ENCODE results near the gene OR14A2.
"Not testable (repeated sequence)": the region's sequence is repeated elsewhere in the genome, so short reads cannot be mapped to it uniquely, and the experiment has no call there.

The OR14A2 gene

GRCh38 chr1:247748041-247748440, at the start of gene OR14A2:
Gene OR14A2, minus strand, starts transcription at chr1:247748141.
- H3K4me3 Mint-ChIP-seq: no peak within 1 kb of the TSS
- H3K4me1 Mint-ChIP-seq: no peaks in the 10 kb centered on the region
- ATAC-seq (ENCODE audit: low read depth): no peak
- DNase-seq (ENCODE audit: low spot score in 2 of 2): no peak
- H3K27me3 Mint-ChIP-seq: no peaks in the 10 kb centered on the region
- peaks cover 10% of the 10 kb centered on the region for H3K9me3 Mint-ChIP-seq
- no peak within 1 kb of the TSS for H3K27ac Mint-ChIP-seq
- H3K36me3 Mint-ChIP-seq: no peaks in the 10 kb centered on the region

- no peak for ATAC-seq (ENCODE audit: low read depth)
- peaks cover 3% of the 10 kb centered on the region for H3K9me3 Mint-ChIP-seq
Measured at GRCh38 chr1:247797518-247797917, 49.6 kb upstream of the OR14A2 start.

GRCh38 chr1:247769603-247770002, 21.7 kb upstream of the OR14A2 start:
- H3K4me3 Mint-ChIP-seq: no peak overlapping the region
- H3K36me3 Mint-ChIP-seq: no peaks in the 10 kb centered on the region
- ATAC-seq (ENCODE audit: low read depth) (no peak), DNase-seq (ENCODE audit: low spot score in 2 of 2) (no peak)
- H3K27ac Mint-ChIP-seq: no peak overlapping the region
- H3K4me1 Mint-ChIP-seq: no peaks in the 10 kb centered on the region
- H3K27me3 Mint-ChIP-seq: no peaks in the 10 kb centered on the region
- H3K9me3 Mint-ChIP-seq: no peaks in the 10 kb centered on the region

More at GRCh38 chr1:247797518-247797917, 49.6 kb upstream of the OR14A2 start:
- peaks cover 3% of the 10 kb centered on the region for H3K27me3 Mint-ChIP-seq
- no peaks in the 10 kb centered on the region for H3K4me1 Mint-ChIP-seq
- DNase-seq (ENCODE audit: low spot score in 2 of 2): no peak
- H3K36me3 Mint-ChIP-seq: no peaks in the 10 kb centered on the region
- no peak overlapping the region for H3K4me3 Mint-ChIP-seq
- no peak overlapping the region for H3K27ac Mint-ChIP-seq

GRCh38 chr1:247760456-247760855, 12.5 kb upstream of the OR14A2 start, which contains the start of gene OR1C1:
Gene OR1C1, minus strand, starts transcription at chr1:247760556. Its CDS starts 2,150 bp downstream, at chr1:247758406.
- Mint-ChIP-seq H3K4me1 (no peaks in the 10 kb centered on the region), H3K27ac (no peak within 1 kb of the TSS), H3K36me3 (no peaks in the 10 kb centered on the region), H3K9me3 (peaks cover 4% of the 10 kb centered on the region), H3K4me3 (no peak within 1 kb of the TSS), H3K27me3 (no peaks in the 10 kb centered on the region)
- DNase-seq (ENCODE audit: low spot score in 2 of 2): no peak
- ATAC-seq (ENCODE audit: low read depth): no peak

GRCh38 chr1:247754311-247754710, 6.4 kb upstream of the OR14A2 start:
- DNase-seq (ENCODE audit: low spot score in 2 of 2); H3K4me1 Mint-ChIP-seq; ATAC-seq (ENCODE audit: low read depth); H3K27ac Mint-ChIP-seq; H3K4me3 Mint-ChIP-seq; H3K36me3 Mint-ChIP-seq; H3K27me3 Mint-ChIP-seq: not testable (repeated sequence)
- peaks cover 13% of the 10 kb centered on the region for H3K9me3 Mint-ChIP-seq

- no peak overlapping the region for H3K4me3 Mint-ChIP-seq
- no peaks in the 10 kb centered on the region for H3K27me3 Mint-ChIP-seq
- no peak overlapping the region for H3K27ac Mint-ChIP-seq
- no peaks in the 10 kb centered on the region for H3K36me3 Mint-ChIP-seq
- H3K4me1 Mint-ChIP-seq: no peaks in the 10 kb centered on the region
- DNase-seq (ENCODE audit: low spot score in 2 of 2) (no peak), ATAC-seq (ENCODE audit: low read depth) (no peak)
- H3K9me3 Mint-ChIP-seq: peaks cover 10% of the 10 kb centered on the region
Measured at GRCh38 chr1:247749870-247750269, 1.9 kb upstream of the OR14A2 start.

- ATAC-seq (ENCODE audit: low read depth) (no peak), DNase-seq (ENCODE audit: low spot score in 2 of 2) (no peak)
- Mint-ChIP-seq H3K4me3 (no peak overlapping the region), H3K9me3 (peaks cover 10% of the 10 kb centered on the region), H3K27ac (no peak overlapping the region), H3K4me1 (no peaks in the 10 kb centered on the region), H3K36me3 (no peaks in the 10 kb centered on the region), H3K27me3 (no peaks in the 10 kb centered on the region)
Measured at GRCh38 chr1:247747616-247748015, 325 bp downstream of the OR14A2 start.

- H3K36me3 Mint-ChIP-seq: no peaks in the 10 kb centered on the region
- ATAC-seq (ENCODE audit: low read depth): no peak
Measured at GRCh38 chr1:247746391-247746935, 1.5 kb downstream of the OR14A2 start.

GRCh38 chr1:247742215-247742760, 5.7 kb downstream of the OR14A2 start:
- H3K27ac Mint-ChIP-seq; H3K9me3 Mint-ChIP-seq; H3K27me3 Mint-ChIP-seq; H3K4me3 Mint-ChIP-seq; DNase-seq (ENCODE audit: low spot score in 2 of 2); ATAC-seq (ENCODE audit: low read depth); H3K4me1 Mint-ChIP-seq; H3K36me3 Mint-ChIP-seq: not testable (repeated sequence)

More at GRCh38 chr1:247746391-247746935, 1.5 kb downstream of the OR14A2 start:
- Mint-ChIP-seq H3K27ac (no peak overlapping the region), H3K4me1 (no peaks in the 10 kb centered on the region), H3K4me3 (no peak overlapping the region), H3K27me3 (no peaks in the 10 kb centered on the region), H3K9me3 (peaks cover 8% of the 10 kb centered on the region)
- no peak for DNase-seq (ENCODE audit: low spot score in 2 of 2)

GRCh38 chr1:247741756-247742155, 6.2 kb downstream of the OR14A2 start:
- DNase-seq (ENCODE audit: low spot score in 2 of 2): no peak
- no peaks in the 10 kb centered on the region for H3K36me3 Mint-ChIP-seq
- peaks cover 1% of the 10 kb centered on the region for H3K27me3 Mint-ChIP-seq
- no peaks in the 10 kb centered on the region for H3K9me3 Mint-ChIP-seq
- no peak overlapping the region for H3K4me3 Mint-ChIP-seq
- no peak overlapping the region for H3K27ac Mint-ChIP-seq
- no peak for ATAC-seq (ENCODE audit: low read depth)
- no peaks in the 10 kb centered on the region for H3K4me1 Mint-ChIP-seq

GRCh38 chr1:247740721-247741120, 7.2 kb downstream of the OR14A2 start:
- ATAC-seq (ENCODE audit: low read depth): no peak
- H3K36me3 Mint-ChIP-seq: no peaks in the 10 kb centered on the region
- H3K4me1 Mint-ChIP-seq: no peaks in the 10 kb centered on the region
- H3K27me3 Mint-ChIP-seq: peaks cover 1% of the 10 kb centered on the region
- DNase-seq (ENCODE audit: low spot score in 2 of 2): no peak
- H3K4me3 Mint-ChIP-seq: no peak overlapping the region
- H3K27ac Mint-ChIP-seq: no peak overlapping the region
- no peaks in the 10 kb centered on the region for H3K9me3 Mint-ChIP-seq

- Mint-ChIP-seq H3K4me3 (no peak within 1 kb of the TSS), H3K27ac (no peak within 1 kb of the TSS), H3K27me3 (peaks cover 3% of the 10 kb centered on the region), H3K4me1 (no peaks in the 10 kb centered on the region), H3K9me3 (no peaks in the 10 kb centered on the region), H3K36me3 (no peaks in the 10 kb centered on the region)
- no peak for DNase-seq (ENCODE audit: low spot score in 2 of 2)
- ATAC-seq (ENCODE audit: low read depth): no peak
Measured at GRCh38 chr1:247738315-247738714, 9.6 kb downstream of the OR14A2 start, which contains the start of gene OR14K1. Gene OR14K1, plus strand, starts transcription at chr1:247738615. Its CDS starts 0 bp downstream, at chr1:247738615.

- no peak for DNase-seq (ENCODE audit: low spot score in 2 of 2)
- no peaks in the 10 kb centered on the region for H3K4me1 Mint-ChIP-seq
- no peaks in the 10 kb centered on the region for H3K36me3 Mint-ChIP-seq
- peaks cover 4% of the 10 kb centered on the region for H3K9me3 Mint-ChIP-seq
- no peak overlapping the region for H3K27ac Mint-ChIP-seq
- no peak overlapping the region for H3K4me3 Mint-ChIP-seq
- no peaks in the 10 kb centered on the region for H3K27me3 Mint-ChIP-seq
- no peak for ATAC-seq (ENCODE audit: low read depth)
Measured at GRCh38 chr1:247721222-247721621, 26.7 kb downstream of the OR14A2 start.

- Mint-ChIP-seq H3K27me3 (peaks cover 2% of the 10 kb centered on the region), H3K4me3 (no peak within 1 kb of the TSS), H3K4me1 (no peaks in the 10 kb centered on the region), H3K36me3 (no peaks in the 10 kb centered on the region), H3K27ac (no peak within 1 kb of the TSS), H3K9me3 (peaks cover 2% of the 10 kb centered on the region)
- ATAC-seq (ENCODE audit: low read depth) (no peak), DNase-seq (ENCODE audit: low spot score in 2 of 2) (no peak)
Measured at GRCh38 chr1:247716546-247716945, 31.4 kb downstream of the OR14A2 start, which contains the start of gene OR6F1. Gene OR6F1, minus strand, starts transcription at chr1:247716646. Its CDS starts 3,891 bp downstream, at chr1:247712755.

GRCh38 chr1:247713753-247714152, 34.2 kb downstream of the OR14A2 start:
- ATAC-seq (ENCODE audit: low read depth): no peak
- DNase-seq (ENCODE audit: low spot score in 2 of 2): no peak
- Mint-ChIP-seq H3K36me3 (no peaks in the 10 kb centered on the region), H3K27ac (no peak overlapping the region), H3K27me3 (peaks cover 2% of the 10 kb centered on the region), H3K4me3 (no peak overlapping the region), H3K9me3 (no peaks in the 10 kb centered on the region), H3K4me1 (no peaks in the 10 kb centered on the region)

Data from memory B cell (primary cell).